HG03354 (cell line): ENCODE data around the gene DOCK7.
"Not testable (repeated sequence)": the region's sequence is repeated elsewhere in the genome, so short reads cannot be mapped to it uniquely, and the experiment has no call there.

Source experiments
- ATAC-seq: cut with Tn5 transposase; IDR thresholded peaks from one replicate; pipeline ENCODE4 v1.9.1; 2021; ENCODE audit warnings: mild to moderate bottlenecking; ENCODE audit not compliant: unreplicated experiment, poor library complexity, severe bottlenecking

Gene DOCK7

DNA sequence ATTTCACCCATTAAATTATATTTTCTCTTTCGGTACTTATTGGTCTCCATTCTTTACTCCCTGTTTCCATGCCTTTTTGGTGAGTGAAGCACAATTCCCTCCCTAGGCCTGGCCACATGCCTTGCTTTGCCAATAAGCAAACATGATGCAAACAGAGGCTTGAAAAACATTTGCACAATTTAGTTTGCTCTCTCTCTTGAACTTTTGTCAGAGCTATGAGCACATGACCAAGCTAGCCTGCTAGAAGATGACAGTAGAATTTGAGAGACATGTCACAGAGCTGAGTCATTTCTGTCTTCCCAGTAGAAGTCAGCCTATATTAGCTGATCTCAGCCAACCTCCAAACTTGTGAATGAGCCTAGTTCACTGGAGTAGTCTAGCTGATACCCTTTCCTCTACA is 66.3 kb downstream of the DOCK7 start:
- peak; percentile 91 for ATAC-seq

DNA sequence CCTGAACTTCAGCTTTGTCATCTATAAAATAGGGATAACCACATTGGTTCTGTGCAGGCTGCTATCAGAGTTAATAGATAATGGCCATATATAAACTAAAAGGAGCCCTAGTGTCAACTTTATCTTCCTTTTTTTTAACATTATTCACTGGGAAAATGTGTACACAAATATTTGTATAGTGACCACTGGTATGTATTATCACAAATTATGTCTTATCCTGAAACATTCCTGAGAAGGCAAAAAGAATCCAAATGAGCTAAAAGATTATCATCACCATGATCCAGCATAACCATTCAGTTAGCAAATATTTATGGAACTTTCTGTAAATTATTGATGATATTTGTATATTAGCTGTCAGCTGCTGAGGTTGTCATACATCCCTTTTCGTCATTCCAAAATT is 74.3 kb downstream of the DOCK7 start:
- no peak for ATAC-seq

DNA sequence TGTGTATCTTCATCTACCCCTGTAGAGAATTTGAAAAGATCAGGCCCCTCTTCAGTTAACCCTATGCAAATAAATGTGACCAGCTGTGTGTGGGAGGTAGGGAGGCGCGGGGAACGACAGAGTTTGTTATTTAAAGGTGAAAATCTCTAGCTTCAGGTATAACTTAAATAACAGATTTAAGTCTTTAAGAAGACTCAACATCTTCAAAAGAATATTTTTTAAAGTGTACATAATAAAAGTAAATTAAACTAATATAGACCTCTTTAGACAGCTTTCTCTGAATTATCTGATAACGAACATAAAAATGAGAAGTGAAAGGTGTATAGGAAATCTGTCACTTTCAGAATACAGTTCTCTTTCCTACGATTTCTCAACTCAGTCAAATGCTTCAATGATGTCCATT is 74.9 kb downstream of the DOCK7 start:
- peak; percentile 98 for ATAC-seq

GRCh38 chr1:62612770-62613169 is 75.4 kb downstream of the DOCK7 start:
- no peak for ATAC-seq

DNA sequence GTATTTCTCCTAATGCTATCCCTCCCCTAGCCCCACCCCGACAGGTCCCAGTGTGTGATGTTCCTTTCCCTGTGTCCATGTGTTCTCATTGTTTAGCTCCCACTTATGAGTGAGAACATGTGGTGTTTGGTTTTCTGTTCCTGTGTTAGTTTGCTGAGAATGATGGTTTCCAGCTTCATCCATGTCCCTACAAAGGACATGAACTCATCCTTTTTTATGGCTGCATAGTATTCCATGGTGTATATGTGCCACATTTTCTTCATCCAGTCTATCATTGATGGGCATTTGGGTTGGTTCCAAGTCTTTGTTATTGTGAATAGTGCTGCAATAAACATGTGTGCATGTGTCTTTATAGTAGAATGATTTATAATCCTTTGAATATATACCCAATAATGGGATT is 77.6 kb downstream of the DOCK7 start:
- not testable (repeated sequence) for ATAC-seq

DNA sequence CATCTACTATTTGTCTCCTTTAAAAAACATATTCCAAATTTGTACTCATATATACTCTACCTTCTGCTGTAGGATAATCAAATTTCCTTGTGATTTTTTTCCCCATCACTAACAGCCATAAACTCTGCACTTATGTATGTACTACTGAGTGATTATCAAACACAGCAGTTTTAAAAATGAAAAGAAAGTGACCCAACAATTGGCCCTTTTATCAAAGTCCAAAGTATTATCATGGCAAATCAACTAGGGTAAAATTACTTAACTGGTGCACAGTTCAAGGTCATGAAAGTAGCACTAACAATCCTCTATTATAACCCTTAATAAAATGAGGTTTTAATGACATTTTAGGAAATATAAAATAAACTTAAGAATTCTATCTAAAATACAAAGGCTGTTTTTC is 79.3 kb downstream of the DOCK7 start:
- no peak for ATAC-seq

GRCh38 chr1:62601457-62601856 is 86.7 kb downstream of the DOCK7 start:
- ATAC-seq = no peak

DNA sequence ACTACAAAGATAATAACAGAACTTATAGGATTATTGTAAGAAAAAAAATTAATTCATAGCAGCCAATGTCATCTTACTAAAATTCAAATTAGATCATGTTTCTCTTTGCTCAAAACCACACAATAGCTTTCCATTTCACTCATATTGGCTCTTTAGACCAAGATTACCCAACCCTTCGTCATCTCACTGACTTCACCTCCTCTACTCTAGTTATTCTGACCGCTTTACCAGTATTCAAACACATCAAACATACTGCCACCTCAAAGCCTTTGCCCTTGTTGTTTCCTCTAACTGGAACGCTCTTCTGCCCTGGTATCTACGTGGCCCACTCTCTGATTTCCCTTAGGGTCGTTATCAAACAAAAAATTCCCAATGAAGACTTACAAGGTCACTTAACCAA is 89.1 kb downstream of the DOCK7 start:
- no peak for ATAC-seq

DNA sequence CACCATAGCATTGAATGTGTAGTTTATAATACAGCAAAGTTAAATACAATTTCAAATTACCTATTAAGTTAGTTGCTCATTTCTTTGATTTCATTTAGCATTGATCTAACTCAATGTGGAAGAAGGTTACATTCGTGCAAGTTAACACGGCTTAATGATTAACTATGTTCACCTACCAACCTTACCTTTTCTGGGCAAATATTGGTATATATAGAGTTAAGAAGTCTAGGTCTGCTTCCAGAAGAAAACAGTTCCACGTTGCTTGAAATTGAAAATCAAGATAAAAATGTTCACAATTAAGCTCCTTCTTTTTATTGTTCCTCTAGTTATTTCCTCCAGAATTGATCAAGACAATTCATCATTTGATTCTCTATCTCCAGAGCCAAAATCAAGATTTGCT is 90.9 kb downstream of the DOCK7 start, which contains the start of gene ANGPTL3:
ANGPTL3 (plus strand) TSS at position 240 of the 400 bp plus-strand sequence; CDS start at position 287, 47 bp downstream.
- no peak for ATAC-seq

DNA sequence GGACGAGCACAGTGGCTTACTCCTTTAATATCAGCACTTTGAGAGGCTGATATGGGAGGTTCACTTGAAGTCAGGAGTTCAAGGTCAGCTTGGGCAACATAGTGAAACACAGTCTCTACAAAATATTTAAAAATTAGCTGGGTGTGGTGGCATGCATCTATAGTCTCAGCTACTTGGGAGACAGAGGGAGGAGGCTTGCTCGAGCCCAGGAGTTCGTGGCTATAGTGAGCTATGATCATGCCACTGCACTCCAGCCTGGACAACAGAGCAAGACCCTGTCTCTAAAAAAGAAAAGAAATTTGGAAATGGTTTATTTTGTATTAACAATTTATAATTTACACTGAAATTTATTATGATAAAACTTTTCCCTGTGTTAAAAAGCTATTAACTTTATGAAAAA is 92.5 kb downstream of the DOCK7 start:
- ATAC-seq = no peak

DNA sequence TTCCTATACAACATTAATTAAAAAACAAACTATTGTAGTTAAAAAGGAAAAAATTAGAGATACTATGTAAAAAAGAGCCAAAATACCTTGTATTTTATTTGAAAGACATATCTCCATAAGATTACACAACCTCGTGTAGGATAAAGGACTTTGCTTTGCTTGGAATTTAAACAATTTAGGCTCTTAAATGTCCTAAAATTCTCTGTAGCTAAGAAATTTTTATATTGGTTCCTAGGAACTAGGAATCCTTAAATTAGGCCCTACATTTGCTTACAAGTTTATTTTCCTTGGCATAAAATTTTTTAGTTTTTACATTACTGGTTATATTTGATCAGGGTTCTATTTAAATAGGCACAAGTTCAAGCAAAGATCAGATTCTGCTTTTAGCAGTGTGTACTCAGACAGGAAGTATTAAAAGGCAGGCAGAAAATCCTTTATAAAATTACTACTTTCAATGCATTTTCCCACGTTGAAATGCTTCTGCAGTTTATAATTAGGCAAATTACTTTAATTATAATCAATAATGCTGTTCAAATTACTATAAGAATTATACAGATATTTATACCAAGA is 94.3 kb downstream of the DOCK7 start:
- ATAC-seq = no peak

GRCh38 chr1:62590970-62591368 is 97.2 kb downstream of the DOCK7 start:
- no peak for ATAC-seq

- ATAC-seq = no peak
Measured at GRCh38 chr1:62590255-62590969, 97.8 kb downstream of the DOCK7 start.

- ATAC-seq = no peak
Measured at GRCh38 chr1:62589321-62589720, 98.9 kb downstream of the DOCK7 start.

DNA sequence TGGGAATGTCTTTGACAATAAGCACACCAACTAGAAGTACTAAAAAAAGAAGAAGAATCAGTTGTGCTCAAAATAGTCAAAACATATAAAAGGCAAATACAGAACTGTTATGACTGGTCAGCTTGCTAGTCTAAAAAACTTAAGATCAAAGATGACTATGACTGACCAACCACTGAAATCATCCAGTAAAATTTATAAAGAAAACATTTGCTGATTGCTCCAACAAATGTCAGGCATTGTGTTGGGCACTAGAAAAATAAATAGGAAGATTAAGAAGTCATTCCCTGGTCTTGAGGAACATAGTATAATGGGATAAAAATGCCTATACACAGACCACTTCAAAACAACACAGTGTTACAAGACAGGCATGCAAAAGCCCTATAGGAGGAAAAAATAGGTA is 100.2 kb downstream of the DOCK7 start:
- no peak for ATAC-seq

DNA sequence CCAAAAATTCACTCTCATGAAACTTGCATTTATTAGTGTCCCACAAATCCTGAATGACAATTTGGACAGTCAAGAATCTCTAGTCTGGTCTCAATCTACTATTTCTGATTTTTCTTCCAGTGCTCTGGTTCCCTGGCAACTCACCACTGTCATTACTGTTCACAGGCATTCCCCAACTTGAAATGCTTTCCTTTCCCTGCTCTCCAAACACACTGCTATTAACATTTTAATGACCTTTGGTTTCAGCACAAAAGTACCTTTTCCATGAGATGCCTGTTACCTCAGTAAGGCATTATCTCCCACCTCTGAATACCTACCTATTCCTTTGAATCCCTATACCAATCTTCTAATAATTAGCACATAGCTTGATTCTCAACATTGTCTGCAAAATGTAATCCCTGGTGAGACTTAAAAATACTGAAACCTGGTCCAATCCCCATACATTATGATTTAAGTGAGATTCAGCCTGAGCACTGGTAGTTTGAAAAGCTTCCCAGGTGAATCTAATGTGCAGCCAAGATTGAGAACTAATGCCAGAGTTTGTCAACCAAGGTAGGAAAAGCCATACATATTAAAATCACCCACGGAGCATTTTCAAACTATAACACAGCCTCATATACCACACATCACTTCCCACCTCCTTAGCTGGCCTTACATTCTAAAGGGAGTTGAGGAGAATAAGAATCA is 102.6 kb downstream of the DOCK7 start:
- no peak for ATAC-seq

GRCh38 chr1:62573675-62574074 is 114.5 kb downstream of the DOCK7 start:
- ATAC-seq = no peak

DNA sequence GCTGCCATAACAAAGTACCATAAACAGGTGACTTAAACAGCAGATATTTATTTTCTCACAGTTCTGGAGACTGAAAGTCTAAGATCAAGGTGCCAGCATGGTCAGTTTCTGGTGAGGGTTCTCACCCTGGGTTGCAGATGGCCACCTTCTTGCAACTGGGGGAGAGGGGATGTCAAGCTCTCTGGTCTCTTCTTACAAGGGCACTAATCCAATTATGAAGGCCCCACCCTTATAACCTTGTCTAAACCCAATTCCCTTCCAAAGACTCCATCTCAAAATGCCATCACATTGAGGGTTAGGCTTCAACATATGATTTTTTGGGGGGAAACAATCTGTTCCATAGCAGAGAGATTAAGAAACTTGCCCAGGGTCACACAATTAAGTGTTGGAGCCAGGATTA is 115.7 kb downstream of the DOCK7 start:
- no peak for ATAC-seq

DNA sequence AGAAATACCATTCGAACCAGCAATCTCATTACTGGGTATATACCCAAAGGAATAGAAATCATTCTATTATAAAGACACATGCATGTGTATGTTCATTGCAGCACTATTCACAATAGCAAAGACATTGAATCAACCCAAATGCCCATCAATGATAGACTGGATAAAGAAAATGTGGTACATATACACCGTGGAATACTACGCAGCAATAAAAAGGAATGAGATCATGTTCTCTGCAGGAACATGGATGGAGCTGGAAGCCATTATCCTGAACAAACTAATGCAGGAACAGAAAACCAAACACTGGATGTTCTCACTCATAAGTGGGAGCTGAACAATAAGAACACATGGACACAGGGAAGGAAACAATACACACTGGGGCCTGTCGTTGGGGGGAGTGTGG is 116.7 kb downstream of the DOCK7 start:
- ATAC-seq = not testable (repeated sequence)

DNA sequence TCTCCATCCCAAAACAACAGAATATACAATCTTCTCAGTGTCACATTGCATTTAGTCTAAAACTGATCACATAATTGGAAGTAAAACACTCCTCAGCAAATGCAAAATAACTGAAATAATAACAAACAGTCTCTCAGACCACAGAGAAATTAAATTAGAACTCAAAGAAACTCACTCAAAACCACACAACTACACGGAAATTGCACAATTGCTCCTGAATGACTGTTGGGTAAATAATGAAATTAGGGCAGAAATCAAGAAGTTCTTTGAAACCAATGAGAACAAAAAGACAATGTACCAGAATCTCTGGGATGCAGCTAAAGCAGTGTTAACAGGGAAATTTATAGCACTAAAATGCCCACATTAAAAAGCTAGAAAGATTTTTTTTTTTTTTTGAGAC is 120.3 kb downstream of the DOCK7 start:
- not testable (repeated sequence) for ATAC-seq

DNA sequence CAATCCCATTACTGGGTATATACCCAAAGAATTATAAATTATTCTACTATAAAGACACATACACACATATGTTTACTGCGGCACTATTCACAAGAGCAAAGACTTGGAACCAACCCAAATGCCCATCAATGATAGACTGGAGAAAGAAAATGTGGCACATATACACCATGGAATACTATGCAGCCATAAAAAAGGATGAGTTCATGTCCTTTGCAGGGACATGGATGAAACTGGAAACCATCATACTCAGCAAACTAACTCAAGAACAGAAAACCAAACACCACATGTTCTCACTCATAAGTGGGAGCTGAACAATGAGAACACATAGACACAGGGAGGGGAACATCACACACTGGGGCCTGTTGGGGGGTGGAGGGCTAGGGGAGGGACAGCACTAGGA is 121.0 kb downstream of the DOCK7 start:
- ATAC-seq = not testable (repeated sequence)
